ENCODE results near the gene ASIC1.
"Not testable (repeated sequence)": the region's sequence is repeated elsewhere in the genome, so short reads cannot be mapped to it uniquely, and the experiment has no call there.

Gene ASIC1

DNA sequence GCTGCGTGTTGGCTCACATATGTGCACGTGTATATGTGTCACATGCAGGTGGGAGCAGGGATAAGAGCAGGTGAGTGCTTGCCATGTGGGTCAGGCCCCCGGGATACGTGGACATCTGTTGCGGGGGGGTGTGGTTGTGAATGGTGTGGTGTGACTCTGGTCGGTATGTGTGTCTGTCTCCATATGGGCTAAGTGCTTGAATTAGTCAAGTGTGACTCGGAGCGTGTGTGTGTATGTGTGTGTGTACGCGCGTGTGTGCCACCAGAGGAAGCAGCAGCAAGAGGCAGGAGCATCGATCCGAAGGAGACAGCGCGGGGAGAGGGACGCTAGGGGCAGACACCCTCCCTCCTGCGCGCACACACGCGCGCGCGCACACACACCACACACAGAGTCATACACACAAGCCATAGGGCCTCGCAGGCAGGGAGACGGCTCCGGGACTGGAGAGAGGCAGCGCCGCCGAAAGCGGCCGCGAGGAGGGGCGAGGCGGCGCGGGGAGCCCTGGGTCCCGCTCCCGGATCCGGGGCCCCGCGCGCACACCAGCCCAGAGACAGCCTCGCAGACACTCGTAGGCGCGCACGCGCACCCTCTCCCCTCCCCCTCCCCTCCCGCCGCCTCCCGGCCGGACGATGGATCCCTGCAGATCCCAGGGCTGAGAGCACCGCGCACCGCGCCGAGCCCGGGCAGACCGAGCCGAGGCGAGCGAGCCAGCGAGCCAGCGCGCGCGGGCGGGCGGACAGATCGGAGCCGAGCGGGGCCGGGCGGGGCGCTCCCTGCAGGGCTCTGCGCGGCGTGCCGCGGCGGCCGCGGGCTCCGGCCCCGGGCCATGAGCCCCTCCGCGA, at the start of gene ASIC1:
Gene ASIC1, plus strand, starts transcription at position 597 of the 842 bp plus-strand sequence. CDS start 1,171 bp downstream, outside the sequence.
- peak; percentile 8 for DNase-seq

- no peak for DNase-seq
Measured at GRCh38 chr12:50013361-50014147, 43.8 kb upstream of the ASIC1 start.

GRCh38 chr12:50014342-50014741, 43.1 kb upstream of the ASIC1 start:
- DNase-seq = no peak

DNA sequence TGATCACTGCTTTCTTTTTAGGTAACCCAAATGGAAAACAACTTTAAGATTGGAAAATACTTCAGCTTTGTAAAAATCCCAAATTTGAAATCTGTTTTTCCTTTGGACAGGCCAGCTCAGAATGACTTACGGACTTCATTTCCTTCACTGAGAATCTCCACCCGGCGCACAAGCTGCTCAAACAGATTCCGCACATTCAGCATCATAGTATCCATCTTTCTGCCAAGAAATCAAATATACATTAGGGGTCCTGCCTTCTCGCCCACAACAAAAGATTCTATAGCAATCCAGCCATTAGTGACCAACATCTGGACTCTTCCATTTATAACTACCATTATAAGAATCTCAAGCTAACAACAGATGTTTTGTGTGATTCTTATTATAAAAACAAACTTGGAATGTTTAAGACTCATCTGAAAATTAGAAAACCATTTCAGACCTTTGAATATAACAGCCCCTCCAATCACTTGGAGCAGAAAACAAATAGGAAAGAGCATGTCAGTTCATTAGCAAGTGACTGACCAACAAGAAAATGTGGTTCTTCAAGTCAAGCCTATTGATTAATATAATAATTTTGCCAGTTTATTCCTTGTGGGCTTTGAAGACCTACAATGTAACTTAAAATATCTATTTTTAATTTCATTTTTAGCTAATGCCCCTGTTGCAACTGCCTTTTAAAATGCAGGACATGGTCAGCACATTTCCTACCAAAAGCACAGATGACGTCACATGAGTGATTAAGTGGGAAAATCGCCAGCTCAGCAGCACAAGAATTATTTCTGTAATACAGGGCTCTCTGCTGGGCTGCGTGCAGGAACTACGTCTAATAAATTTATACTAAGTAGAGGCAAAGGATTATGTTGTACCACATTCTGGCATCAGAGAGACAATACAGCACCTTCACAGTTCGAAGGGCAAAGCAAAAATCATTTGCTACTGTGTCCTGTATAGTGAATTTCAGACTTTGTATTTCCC, 40.6 kb upstream of the ASIC1 start:
- DNase-seq = no peak

DNA sequence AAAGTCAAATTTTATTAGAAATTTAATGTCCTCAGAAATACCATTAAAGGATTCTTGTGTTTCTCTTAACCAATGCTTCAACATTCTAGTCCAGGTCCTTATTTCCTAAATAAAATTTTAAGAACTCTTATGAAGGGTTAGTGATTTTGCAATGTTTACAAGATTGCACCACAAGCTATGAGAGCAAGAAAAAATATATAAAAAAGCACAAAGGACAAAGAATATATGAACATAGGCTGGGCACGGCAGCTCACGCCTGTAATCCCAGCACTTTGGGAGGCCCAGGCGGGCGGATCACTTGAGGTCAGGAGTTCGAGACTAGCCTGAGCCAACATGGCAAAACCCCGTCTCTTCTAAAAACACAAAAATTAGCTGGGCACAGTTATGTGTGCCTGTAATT, 39.8 kb upstream of the ASIC1 start:
- no peak for DNase-seq

GRCh38 chr12:50018154-50018553, 39.2 kb upstream of the ASIC1 start:
- DNase-seq = no peak

DNA sequence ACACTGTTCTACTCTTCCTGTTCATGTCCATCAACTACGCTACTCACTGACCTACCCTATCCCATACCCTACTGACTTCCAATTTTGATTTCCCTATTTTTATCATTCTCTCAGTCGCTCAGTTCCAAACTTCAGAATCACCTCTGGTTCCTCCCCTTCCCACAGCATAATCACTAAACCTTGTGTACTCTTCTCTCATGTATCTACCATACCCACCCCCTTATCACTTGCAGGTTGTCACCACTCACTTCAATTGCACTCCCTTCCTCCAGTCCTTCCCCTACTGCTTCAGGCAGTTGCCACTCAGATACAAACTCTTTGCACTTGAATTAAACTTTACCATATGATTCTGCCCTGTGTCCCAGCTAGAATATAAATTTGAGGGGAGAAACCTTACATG, 38.4 kb upstream of the ASIC1 start:
- DNase-seq = no peak

DNA sequence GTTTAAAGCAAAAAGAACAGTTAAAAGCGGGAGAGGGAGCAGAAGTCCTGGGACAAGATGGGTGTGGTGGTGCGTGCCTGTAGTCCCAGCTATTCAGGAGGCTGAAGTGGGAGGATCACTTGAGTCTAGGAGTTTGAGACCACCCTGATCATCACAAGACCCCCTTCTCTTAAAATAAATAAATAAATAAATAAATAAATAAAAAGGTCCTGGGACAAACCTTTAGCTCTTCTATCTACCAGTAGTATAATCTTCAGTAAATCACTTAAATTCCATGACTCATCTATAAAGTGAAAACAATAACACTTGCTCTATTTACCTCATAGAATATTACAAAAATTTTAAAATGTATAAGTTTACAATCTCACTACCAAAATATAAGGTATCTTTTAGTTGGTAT, 37.9 kb upstream of the ASIC1 start:
- no peak for DNase-seq

DNA sequence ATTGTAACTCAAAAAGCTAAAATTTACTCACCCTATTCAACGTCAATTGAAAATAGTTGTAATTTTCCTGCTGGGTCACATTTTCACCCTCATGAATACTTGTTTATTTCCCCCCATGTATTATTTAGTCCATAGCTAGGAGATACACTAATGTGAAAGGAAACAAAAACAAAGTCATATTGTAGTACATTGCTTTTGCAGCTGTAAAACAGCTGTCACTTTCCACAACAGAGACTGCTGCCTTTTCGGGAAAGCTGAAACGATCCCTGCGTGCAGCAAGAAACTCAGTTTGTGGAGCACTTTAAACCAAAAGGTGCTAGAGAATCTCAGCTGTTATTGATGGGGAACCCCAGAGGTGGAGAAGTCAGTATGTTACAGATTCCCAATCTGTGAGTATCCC, 36.4 kb upstream of the ASIC1 start:
- no peak for DNase-seq

- DNase-seq = no peak
Measured at GRCh38 chr12:50022903-50023302, 34.5 kb upstream of the ASIC1 start.

DNA sequence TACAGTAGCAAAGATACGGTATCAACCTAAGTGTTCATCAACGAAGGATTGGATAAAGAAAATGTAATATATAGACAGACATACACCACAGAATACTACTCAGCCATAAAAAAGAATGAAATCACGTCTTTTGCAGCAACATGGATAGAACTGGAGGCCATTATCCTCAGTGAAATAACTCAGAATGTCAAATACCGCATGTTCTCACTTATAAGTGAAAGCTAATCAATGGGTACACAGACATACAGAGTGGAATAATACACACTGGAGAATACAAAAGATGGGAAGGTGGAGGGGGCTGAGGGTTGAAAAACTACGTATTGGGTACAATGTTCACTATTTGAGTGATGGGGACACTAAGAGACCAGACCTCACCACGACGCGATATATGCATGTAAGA, 33.2 kb upstream of the ASIC1 start:
- no peak for DNase-seq

DNA sequence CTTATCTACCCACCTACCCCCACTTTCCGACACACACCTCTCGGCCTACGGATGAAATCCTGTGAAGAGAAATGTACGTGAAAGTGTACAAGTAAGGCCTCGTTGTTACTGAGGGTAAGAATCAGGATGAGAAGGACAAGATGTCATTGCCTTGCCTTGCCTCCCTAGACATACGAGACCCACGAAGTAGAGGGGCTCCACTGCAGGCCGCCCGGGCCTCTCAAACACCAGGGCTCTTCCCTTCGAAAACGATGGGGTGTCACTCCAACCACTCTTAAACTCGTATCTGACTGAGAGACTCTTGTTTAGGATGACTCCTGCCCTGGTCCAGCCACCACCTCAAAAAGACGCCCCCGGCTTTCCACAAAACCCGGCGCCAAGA, 32.6 kb upstream of the ASIC1 start:
- no peak for DNase-seq

GRCh38 chr12:50025187-50026059, 32.0 kb upstream of the ASIC1 start, which contains the start of gene RACGAP1:
TSS of gene RACGAP1 (minus strand) at chr12:50025494. CDS start at chr12:50016715, 8,779 bp downstream.
- peak; percentile 99 for DNase-seq

DNA sequence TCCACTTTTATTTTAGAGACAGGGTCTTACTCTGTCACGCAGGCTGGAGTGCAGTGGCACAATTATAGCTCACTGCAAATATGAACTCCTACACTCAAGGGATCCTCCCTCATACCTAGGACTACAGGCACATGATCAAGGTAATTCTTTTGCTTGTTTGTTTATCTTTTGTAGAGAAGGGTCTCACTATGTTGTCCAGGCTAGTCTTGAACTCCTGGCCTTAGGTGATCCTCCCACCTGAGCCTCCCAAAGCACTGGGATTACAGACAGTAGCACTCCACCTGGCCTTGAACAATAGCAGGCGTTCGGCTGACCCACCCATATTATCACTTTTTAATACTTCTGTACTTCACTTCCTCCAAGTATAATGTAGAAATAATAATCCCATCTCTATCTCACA, 30.7 kb upstream of the ASIC1 start:
- DNase-seq = no peak

- not testable (repeated sequence) for DNase-seq
Measured at GRCh38 chr12:50030449-50030848, 26.9 kb upstream of the ASIC1 start.

DNA sequence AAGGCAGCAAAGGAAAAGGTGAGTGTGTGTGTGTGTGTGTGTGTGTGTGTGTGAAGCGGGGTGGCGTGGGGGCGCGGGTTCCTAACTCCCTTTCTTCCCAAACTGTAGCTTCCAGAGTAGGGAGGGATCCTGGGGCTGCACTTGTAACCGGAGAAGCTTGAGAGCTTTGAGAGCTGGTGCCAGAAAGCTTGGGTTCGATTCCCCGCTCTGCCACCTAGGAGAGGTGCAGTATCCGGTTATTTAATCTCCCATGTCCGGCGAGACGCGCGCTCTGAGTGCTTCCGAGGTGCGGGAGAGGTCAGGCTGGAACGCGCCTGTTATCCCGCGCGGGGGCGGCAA, 24.9 kb upstream of the ASIC1 start:
- DNase-seq = no peak

GRCh38 chr12:50032854-50033581, 24.4 kb upstream of the ASIC1 start:
- no peak for DNase-seq

DNA sequence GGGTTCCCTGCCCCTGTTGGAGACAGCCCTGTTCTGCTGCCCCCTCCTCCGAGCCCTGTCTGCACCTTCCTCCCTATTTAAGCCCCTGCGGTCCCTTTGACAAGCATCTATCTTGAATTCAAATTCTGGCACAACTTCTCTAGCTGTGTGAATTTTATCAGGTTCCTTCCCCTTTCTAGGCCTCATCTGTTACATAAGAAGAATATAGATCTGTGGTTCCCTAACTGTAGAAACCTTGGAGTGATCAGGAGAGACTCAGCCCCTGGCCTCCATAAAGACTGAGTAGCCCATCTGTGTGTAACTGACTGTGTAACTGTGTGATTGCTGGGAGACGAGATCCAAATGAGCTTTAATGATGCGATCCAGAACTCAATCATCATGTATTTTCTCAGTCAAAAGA, 19.1 kb upstream of the ASIC1 start:
- no peak for DNase-seq

DNA sequence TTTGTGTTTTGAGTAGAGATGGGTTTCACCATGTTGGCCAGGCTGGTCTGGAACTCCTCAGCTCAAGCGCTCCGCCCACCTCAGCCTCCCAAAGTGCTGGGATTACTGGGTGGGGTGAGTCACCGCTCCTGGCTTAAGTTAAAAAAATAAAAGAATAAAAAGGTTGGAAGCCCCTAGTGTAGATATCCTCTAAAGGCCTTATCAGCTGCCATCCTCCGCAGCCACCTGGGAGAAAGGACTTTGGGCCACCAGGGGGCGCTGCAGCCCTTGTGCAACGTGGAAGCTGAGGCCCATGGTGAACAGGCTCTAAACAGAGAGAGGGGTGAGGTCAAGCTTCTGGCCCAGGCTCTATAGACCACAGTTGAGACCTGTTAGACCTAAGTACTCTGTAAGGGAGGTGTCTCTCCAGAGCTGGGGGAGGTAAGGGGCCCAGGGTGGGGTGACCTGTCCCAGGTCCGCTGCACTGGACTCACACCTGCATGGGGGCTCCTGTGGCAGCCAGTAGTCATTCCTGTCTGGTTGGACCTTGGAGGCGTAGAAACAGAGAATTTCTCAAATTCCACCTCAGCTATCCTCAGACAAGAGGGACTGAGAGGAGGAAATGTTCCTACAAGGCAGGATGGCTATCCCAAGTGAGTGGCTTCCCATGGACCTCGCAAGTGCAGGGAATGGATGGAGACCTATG, 18.1 kb upstream of the ASIC1 start:
- peak; percentile 57 for DNase-seq

DNA sequence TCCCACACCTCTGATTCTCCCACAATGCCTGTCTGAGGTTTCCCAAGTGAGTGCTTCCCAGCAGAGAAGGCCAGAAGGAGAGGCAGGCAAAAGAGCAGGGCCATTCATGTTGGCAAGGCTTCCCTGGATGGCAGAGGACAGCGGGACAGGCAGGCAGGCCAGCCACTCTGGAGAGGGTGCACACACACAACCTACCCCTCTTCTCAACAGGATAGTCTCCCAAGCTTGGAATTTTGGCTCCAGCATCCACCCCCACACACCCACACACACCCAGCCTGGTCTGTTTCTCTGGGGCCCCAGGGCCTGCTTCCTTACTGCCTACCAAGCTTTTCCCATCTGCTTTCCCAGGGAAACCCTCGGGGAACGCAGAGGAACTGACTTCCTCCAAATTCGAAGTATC, 16.7 kb upstream of the ASIC1 start:
- no peak for DNase-seq

All from DMS153 (cell line).